Right lobe of liver (tissue), 4 donors: ENCODE measurements around the gene ABL2.
A peak's percentile ranks its signal among the peaks of the same experiment; 100 is the strongest.

ENCODE experiments used
- POLR2A ChIP-seq: fragments of 450-650 bp; IDR thresholded peaks from one replicate; pipeline ENCODE4 v1.6.1; 2017; ENCODE audit warnings: antibody characterized with exemption, mild to moderate bottlenecking
- TF ChIP-seq, protein P1 (sequence below), 4 donors: fragments of 200-600 bp in 3 of 4; fragments of 450-650 bp in 1 of 4; IDR thresholded peaks; one replicate each; pipeline versions ENCODE4 v1.5.1 to v1.8.0; 2016 to 2022; ENCODE audit warnings: antibody characterized with exemption in 4 of 4, mild to moderate bottlenecking in 2 of 4
- donor health status: DM: no; HTN: no; CAD: no.
- donor health status: DM: no; HTN: no; CAD: no.
- donor health status: DM: no; HTN: yes; CAD: no.

DNA sequence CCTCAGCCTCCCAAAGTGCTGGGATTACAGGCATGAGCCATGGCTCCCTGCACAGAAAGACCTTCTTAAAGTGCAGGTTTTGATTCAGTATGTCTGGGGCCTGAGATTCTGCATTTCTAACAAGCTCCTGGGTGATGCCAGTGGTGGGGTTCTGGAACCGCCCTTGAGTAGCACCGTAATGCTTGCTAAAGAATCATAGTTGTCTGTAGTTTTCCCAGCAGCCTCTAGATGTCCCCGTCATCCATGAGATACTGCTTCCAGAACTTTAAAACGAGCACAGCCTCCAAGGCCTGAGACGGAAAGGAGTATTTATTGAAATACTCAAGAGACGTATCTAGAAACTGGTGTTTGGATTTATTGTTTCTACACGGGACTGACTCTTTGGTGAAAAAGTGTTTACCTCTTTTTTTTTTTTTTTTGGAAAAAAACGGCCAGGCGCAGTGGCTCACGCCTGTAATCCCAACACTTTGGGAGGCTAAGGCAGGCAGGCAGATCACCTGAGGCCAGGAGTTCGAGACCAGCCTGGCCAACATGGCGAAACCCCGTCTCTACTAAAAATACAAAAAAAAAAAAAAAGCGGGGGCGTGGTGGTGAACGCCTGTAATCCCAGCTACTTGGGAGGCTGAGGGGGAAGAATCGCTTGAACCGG, 150.2 kb downstream of the ABL2 start:
- TF ChIP-seq, protein P1, sequence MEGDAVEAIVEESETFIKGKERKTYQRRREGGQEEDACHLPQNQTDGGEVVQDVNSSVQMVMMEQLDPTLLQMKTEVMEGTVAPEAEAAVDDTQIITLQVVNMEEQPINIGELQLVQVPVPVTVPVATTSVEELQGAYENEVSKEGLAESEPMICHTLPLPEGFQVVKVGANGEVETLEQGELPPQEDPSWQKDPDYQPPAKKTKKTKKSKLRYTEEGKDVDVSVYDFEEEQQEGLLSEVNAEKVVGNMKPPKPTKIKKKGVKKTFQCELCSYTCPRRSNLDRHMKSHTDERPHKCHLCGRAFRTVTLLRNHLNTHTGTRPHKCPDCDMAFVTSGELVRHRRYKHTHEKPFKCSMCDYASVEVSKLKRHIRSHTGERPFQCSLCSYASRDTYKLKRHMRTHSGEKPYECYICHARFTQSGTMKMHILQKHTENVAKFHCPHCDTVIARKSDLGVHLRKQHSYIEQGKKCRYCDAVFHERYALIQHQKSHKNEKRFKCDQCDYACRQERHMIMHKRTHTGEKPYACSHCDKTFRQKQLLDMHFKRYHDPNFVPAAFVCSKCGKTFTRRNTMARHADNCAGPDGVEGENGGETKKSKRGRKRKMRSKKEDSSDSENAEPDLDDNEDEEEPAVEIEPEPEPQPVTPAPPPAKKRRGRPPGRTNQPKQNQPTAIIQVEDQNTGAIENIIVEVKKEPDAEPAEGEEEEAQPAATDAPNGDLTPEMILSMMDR (IDR thresholded peaks at IDR 0.05) = peak; percentile 64 to 83 (median 66)
- TF ChIP-seq POLR2A = no peak
